Smooth muscle cell of the coronary artery (primary cell): ENCODE measurements around the gene MFSD6L. TPM values are rescaled to one million over a fixed set of nuclear protein-coding genes. Genes with fewer than 3 reads are reported as not detected.

ENCODE experiments used
- total RNA-seq: library from RNA; depleted of rRNA; stranded (reverse); fragments of >200 nt; gene quantifications from 2 replicates; pipeline ENCODE4 v1.2.3, GENCODE V29; 2014; ENCODE audit warnings: low replicate concordance

MFSD6L gene, protein sequence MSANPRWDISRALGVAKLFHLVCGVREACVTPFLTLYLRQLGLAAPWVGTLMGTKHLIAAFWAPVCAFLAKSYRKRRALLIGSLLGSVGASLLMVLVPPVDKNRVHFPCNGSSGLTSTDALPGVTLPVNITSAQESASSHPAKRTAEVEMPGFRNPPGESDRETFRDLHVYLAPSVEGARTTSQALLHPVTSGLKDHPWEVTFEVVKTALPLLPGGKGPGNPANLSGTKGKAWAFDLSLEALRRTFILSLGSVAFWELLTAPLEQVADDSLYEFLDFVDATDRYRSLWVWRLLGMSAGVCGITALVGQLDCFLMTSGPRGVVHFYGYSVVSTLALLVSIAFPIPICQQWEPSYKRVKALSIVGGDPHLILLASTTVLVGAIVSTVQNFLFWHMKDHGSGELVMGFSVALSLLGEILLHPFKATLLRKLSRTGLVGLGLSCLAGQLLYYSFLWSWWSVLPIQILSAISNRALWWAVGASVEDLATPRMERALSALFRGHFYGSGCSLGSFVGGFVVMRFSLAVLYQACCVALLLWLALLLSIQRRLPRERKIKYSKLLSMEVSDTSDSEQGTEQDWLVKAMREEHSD
- not detected in 2 replicates for total RNA-seq

DNA sequence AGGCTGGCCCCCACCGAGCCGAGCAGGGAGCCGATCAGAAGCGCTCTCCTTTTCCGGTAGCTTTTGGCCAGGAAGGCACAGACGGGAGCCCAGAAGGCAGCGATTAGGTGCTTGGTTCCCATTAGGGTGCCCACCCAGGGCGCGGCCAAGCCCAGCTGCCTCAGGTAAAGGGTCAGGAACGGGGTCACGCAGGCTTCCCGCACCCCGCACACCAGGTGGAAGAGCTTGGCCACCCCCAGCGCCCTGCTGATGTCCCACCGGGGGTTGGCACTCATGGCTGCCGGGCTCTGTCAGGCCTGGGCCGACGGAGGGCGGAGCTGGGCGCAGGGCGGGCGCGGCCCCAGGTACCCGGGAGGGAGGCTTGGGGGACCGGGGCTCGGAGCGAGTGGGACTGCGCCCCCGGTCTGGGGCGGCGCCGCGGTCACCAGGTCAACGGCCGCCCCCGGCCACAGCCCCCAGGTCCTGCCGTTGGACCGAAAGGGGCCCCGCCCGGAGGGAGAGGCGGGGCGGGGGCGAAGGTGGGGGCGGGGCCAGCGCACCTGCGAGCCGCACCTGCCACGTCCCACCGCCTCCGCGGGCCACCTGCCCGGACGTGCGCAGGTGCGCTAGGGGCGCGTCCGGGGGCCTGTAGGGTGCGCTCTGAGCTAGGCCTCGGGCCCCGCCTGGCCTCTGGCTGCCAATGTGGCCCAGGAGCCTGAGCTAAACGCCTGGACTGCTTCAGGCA is at the start of gene MFSD6L:
TSS of gene MFSD6L (minus strand) at position 520 of the 724 bp plus-strand sequence. CDS start at position 275, 245 bp downstream.

DNA sequence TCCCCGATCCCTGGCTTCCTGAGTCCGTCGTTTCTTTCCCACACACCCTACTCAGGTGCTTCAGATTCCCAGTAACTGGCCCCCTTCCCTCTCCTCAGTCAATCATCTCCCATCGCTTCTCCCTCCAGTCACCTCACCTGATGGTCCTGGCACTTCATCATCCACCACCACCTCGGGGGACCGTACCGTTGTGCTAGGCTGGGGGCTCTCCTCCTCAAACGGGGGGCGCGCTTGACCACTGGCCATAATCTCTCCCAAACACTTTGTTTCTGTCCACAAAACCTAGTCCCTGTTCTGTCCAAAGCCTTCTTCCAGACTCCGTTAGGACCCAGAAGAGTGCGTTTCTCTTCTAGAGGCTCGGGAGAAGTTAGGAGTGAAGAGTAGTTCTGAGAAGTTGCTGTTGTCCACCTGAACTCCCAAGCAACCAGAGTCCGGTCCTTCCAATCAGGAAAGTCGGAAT is 41.0 kb downstream of the MFSD6L start, which contains the start of gene SPDYE4:
TSS of gene SPDYE4 (minus strand) at position 410 of the 460 bp plus-strand sequence. CDS start at position 246, 164 bp downstream.

Other genes with a start within 250 kb of the MFSD6L start
- 90.8 and 827 TPM in 2 replicates for gene MYH10, start 168.6 kb downstream of the MFSD6L start, total RNA-seq
- gene CCDC42, start 54.5 kb downstream of the MFSD6L start, total RNA-seq = 0.23 TPM in 1 of 2 replicates, not detected in the other
- gene SPDYE4, start 40.8 kb downstream of the MFSD6L start, total RNA-seq = not detected in 2 replicates
- gene PIK3R6, start 68.3 kb upstream of the MFSD6L start, total RNA-seq = not detected in 2 replicates
- gene PIK3R5, start 166.3 kb upstream of the MFSD6L start, total RNA-seq = not detected in 2 replicates
- 0.08 and 4.0 TPM in 2 replicates for gene NTN1, start 222.1 kb upstream of the MFSD6L start, total RNA-seq